Activated CD8-positive, alpha-beta memory T cell treated with anti-CD3 and anti-CD28 coated beads, Interleukin-2, amount 50 U/mL, for 4 hours (primary cell): Measurements from ENCODE around the gene ZNF787.
"Not testable (repeated sequence)": the region's sequence is repeated elsewhere in the genome, so short reads cannot be mapped to it uniquely, and the experiment has no call there.

Source experiments
- DNase-seq: peaks from one replicate; pipeline ENCODE4 v3.0.0-alpha.2; 2020

The ZNF787 gene

GRCh38 chr19:56119582-56119978 lies 1.5 kb downstream of the ZNF787 start:
- DNase-seq: no peak

DNA sequence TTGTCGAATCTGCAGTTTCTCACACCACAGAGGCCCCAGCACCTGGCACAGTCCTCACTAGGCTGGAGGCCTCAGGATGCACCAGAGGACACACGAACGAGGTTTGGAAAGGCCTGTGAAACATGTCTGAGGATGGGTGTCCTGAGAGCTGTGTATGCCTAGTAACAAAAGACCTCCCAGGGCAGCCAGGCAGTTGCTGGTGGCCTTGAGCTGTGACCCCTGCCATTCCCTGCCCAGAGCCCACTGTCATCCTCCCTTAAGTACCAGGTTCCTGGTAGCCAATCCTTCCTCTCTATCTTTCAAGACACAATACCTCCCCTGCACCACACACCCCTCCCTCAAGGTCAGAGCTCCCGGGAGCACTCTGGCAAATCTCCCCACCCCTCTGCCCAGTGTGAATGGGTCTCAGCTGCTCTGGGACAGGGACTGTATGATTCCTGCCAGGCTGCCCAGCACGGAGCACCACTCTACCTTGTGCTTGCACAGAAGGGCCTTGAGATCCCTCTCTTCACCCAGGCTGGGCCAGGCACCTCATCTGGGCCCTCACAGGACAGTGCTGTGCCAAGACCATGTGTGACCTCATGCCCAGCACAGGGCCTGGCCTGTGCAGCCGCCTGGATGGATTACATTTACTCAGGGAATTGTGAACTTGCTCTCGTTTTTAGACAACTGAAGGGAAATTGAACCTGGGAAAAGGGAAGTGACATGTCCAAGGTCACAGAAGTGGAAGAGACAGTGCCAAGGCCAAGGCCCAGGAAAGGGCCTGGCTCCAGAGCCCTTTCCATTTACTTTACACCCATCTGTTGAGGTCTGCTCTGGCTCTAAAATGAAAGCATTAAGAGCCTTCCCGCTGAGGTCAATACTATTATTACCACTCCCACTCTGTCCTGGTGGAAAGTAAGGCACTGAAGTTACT lies 2.2 kb downstream of the ZNF787 start:
- DNase-seq: no peak

- DNase-seq: no peak
These were observed 3.2 kb downstream of the ZNF787 start for GRCh38 chr19:56117889-56118288.

GRCh38 chr19:56117376-56117884 lies 3.7 kb downstream of the ZNF787 start:
- DNase-seq: no peak

DNA sequence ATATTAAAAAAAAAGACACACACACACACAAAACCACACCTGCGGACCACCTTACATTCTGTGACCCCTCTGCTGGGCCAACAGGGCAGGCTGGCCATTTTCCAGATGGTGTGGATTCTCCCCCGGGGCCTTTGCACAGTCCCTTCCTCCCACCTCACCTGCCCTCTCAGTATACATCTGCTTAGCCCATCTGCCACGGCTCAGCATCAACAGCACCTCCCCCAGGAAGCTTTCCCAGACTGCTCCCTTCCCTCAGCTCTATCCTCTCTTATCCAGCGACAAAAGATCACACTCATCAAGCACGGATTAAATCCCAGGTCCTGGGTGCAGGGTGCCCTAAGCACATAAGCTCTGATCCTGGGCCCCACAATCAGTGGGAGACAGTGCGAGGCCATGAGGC lies 4.5 kb downstream of the ZNF787 start:
- DNase-seq: no peak

DNA sequence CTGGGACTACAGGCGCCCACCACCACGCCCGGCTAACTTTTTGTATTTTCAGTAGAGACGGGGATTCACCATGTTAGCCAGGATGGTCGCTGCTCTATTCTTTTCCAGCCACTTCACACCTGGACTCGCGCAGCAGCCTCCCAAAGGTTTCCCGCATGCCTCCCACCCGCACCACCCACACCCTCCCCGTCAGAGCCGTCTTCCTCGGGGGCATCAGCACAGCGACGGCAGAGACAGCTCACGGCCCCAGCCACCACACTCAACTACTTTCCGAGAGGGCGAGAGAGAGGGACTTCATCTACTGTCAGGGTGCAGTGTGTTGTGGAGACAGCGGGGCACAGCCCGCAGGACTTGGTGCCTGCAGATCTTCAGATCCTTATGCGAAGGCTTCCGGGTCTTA lies 5.6 kb downstream of the ZNF787 start:
- no peak for DNase-seq

DNA sequence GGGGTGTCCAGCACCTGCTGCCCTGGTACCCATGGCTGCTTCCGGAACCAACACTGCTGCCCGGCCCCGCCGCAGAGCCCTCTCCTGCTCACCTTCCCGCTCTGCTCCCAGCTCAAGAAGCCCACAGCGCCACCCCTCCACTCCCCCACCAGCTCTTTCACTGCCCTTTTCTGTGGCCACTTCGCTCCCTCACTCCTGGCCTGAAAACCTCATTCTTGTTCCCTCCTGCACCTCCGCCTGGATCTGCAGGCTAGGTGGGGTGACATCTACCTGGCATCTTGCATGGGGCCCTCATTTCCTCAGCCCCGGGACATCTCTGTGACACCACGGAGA lies 6.4 kb downstream of the ZNF787 start:
- DNase-seq: no peak

- DNase-seq: no peak
These were observed 6.9 kb downstream of the ZNF787 start for GRCh38 chr19:56114051-56114777.

DNA sequence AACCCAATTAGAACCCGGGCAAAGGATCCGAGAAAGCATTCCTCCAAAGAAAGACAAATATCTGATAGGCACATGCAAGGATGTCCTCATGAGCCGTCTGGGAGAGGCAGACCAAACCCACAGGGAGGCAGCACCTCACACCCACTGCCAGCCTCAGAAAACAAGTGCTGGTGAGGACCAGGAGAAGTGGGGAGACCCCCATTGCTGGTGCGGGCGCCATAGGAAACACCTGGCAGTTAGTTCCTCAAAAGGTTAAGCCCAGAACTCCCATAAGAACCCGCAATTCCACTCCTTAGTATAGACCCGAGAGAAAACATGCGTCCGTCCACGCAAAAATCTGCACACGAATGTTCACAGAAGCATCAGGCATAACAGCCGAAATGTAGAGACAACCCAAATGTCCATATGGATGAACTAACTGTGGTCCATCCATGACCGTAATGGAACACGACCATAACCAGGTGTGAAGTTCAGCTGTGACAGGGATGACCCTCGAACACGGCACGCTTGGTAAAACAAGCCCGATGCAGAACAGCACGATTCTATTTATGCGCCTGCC lies 7.9 kb downstream of the ZNF787 start:
- no peak for DNase-seq

DNA sequence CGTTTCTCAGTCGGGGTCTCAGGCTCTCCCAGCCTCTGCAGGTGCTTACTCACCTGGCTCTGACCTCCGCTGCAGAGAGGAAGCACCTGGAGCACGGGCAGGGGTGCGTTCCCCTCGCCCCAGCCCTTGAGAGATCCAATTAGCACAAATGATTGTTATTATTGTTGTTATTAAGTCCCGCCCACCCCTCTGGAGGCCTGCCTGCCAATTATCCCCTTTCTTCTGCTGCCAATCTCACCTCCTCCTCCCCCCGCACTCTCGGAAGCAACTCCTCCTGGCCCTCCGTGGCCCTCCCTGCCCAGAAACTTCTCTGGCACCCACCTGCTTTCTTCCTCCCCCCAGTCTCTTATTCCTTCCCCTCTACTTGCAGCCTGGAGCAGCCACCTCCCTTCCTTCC lies 8.8 kb downstream of the ZNF787 start:
- DNase-seq: no peak

DNA sequence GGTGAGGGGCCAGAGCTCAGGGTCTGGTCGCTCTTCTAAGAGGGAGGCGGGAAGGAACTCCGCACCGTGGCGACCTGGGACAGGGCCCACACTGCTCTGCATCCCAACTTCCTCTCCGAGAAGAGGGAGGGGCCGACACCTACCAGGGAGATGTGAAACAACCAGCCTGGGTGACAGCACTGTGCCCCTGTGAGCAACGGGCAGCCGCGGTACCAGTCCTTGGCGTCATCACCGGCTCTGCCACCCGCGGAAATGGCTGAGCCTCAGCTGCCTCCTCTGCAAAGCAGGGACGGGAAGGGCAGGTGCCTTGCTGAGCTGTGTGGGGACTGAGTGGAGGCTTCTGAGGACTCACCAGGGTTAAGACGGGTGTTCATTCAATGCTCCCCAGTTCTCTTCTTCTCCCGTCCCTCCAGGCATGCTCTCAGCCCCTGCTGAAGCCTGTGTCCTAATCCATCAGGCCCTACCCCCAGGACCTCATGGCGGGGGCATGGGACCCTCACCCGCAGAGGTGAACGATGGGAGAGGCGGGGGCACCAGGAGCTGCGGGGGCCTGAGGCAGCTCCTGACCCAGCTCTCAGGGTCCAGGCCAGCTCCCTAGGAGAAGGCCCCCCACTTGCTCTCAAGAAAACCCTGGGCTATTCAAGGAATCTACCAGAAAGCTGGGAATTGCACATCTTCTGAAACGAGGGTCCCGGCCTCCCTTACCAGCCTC lies 9.3 kb downstream of the ZNF787 start:
- peak; percentile 44 for DNase-seq

DNA sequence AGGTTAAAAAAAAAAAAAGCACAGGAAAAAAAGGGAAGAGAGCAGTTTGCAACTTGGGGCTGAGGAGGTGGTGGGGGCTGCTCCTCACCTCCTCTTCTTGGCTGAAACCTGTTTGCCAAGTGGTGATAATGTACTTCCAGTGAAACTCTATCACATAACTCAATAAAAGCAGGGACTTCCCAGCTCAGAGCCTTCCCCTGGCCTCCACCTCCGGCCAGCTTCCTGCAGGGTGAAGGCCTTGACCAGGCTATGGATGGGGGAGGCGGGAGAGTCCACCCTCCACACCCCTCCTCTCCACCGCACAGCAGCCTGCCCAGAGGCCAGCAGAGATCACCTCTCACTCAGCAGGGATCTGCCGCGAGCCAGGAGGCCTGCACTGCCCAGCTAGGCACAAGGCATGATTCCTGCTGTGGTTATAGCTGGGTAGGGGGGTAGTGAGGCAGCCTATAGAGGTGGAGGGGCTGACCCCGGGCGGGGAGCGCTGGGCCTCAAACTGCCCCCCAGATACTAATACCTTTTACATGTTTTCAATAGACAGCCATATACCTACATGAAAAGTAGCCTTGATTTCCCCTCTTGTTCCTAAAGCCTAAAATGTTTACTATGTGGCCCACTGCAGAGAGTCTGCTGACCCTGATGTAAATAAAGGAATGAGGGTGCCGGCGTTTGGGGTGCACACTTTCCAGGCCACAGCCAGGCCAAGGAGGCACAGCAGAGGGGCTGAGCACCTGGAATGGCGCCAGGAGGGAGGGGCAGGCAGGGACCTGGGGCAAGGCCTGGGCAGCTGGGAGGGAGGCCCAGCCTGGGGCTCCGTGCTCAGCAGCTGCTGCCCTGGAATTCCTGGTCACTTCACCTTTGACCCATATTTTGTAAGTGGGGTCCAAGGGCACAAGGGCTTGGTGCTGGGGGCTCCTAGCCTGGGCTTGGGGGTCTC lies 10.3 kb downstream of the ZNF787 start:
- DNase-seq: no peak

DNA sequence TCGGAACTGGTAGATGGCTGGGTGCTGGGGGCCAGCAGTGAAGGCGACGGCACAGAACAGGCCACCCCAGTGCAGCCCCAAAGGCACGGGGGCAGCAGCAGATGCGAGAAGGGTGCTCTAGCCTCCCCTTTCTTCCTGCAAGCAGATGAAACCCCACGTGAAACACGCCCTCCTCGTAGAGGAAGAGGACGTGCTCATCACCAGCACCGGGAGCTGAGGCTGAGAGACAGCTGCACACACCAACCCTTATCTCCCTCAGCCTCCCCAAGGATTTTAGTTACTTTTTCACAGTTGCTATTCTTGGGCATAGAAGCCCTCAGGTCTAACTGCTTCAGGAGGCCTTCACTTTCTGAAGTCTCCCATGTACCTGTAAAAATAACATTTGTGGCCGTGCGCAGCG lies 11.9 kb downstream of the ZNF787 start:
- no peak for DNase-seq

DNA sequence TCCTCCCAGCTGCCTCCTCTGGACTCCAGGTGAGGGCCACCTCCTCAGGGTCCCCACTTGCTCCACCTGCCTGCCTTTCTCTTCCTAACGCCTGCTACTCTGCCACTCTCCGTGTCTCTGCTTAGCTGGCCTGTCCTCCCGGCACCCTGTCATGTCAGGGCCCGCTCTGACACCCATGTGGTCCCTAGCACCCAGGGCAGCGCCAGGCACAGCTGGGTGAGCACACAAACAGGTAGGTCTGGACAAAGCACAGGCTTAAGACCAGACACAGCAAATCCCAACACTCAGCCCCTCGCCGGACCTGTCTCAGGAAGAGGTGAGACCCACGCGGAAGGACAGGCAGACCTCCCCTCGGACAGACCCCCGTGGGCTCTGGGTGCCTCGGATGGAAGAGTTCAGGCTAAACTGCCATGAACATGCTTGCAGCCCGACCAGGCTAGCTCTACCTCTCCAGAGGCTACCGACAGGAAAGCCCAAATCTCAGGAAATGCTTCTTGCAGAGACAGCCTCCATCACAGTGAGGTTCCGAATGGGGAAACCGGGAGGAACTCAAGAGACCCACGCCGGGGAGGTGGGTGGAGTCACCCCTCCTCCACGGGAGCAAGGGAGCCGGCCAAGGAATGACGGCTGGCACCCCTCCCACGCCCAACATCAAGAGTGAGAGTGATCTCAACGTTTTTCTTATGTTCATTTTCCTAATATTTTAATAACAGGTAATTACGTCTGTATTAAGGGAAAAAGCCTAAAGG lies 12.5 kb downstream of the ZNF787 start:
- DNase-seq: no peak

DNA sequence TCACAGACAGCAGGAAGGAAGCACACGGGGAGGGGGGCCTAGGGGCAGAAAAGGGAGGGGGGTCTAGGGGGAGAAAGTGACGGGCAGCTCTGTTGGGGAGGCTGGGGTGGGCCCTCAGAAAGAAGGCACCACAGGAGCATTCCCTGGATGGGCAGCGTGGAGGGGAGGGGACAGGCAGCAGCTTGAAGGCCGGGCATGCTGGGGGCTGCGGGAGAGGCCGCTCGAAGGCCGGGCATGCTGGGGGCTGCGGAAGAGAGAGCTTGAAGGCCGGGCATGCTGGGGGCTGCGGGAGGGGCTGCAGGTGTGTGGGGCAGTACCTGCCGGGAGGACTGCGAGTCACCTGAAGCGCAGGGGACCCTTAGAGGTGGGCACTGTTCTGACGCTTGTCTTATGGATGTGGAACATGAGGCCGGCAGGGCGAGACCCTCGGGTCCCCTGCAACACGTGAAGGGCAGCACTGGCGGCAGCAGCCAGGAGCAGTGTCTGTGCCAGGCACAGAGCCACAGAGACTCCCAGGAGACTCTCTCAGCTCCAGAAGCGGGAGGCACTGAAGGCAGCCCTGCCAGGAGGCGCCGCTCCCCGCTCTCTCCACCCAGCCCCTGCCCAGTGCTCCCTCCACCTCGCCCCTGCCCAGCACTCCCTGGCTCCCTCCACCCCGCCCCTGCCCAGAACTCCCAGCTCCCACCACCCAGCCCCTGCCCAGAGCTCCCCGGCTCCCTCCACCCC lies 13.3 kb downstream of the ZNF787 start:
- no peak for DNase-seq

DNA sequence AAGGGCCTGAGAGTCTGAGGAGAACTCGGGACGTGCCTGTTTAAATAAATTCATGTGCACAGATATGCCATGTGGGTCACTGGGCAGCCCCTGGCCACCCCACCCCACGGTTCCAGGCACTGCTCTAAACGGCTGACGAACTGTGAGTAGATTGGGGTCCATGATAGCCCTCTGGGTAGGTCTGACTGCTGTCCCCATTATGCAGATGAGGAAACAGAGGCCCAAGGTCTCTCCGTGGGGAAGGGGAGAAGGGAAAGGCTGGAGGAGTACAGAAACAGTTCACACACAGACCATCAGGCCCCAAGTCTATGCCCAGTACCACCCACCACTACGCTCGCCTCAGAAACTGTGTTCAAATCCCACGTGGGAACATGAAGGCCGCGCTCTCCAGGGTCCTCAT lies 14.1 kb downstream of the ZNF787 start:
- no peak for DNase-seq

- no peak for DNase-seq
These were observed 14.7 kb downstream of the ZNF787 start for GRCh38 chr19:56106397-56106849.

- not testable (repeated sequence) for DNase-seq
These were observed 15.2 kb downstream of the ZNF787 start for GRCh38 chr19:56105831-56106396.

- peak; percentile 62 for DNase-seq
These were observed 15.9 kb downstream of the ZNF787 start for GRCh38 chr19:56105090-56105701.

DNA sequence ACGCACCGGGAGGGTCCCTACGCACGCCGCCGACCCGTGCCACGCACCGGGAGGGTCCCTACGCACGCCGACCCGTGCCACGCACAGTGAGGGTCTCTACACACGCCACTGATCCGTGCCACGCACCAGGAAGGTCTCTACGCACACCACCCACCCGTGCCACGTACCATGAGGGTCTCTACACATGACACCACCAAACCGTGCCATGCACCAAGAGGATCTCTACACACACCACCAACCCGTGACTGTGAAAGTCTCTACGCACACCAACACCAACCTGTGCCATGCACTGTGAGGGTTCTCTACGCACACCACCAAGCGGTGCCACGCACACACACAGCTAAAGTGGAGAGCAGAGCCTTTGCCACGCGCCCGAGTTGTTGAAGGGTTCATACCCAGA lies 16.7 kb downstream of the ZNF787 start:
- no peak for DNase-seq
